GM12878 (cell line): Measurements from ENCODE around the gene CFAP299. TPM values are rescaled to one million over a fixed set of nuclear protein-coding genes. Genes with fewer than 3 reads are reported as not detected.

Source experiments
- ATAC-seq: fragments of 200-7000 bp; cut with Tn5 transposase; 3 replicates; pipeline ENCODE4 v1.9.1; 2020; ENCODE audit warnings: mild to moderate bottlenecking, moderate library complexity
- BruUV-seq: library from RNA; stranded (reverse); fragments of 400-500 nt; replicated peaks from 2 replicates; lab custom pipeline; 2021; lab: Mats Ljungman, UMichigan
- CTCF ChIA-PET: fragments of 300-600 bp; sonication (Branson Sonifier 250); formaldehyde crosslinking; extraction: SDS; loops from one replicate; lab custom pipeline; 2021; ENCODE audit warnings: inconsistent platforms; lab: Yijun Ruan, JAX
- POLR2A ChIA-PET: fragments of 350-600 bp; formaldehyde crosslinking; extraction: SDS; loops from one replicate; lab custom pipeline; 2021; ENCODE audit warnings: inconsistent platforms; lab: Charles Lee
- RAD21 ChIA-PET: fragments of 300-600 bp; sonication (Branson Sonifier 250); formaldehyde crosslinking; loops from one replicate; lab custom pipeline; 2023; ENCODE audit warnings: antibody characterized with exemption; ENCODE audit not compliant: unreplicated experiment; lab: Charles Lee
- SMC1A ChIA-PET: fragments of 300-600 bp; sonication (Branson Sonifier 250); formaldehyde crosslinking; loops from one replicate; lab custom pipeline; 2023; ENCODE audit not compliant: unreplicated experiment, uncharacterized antibody; lab: Charles Lee
- DNase-seq: peaks from one replicate; pipeline ENCODE4 v3.0.0-alpha.2; 2011; ENCODE audit warnings: low read depth, low spot score
- FAIRE-seq: peaks from 3 replicates; lab custom pipeline; 2011; peaks lifted over from hg19 to GRCh38; lab: Jason Lieb, UNC
- H2AFZ ChIP-seq: 2 replicates; pipeline ENCODE4 v1.6.0; 2011; ENCODE audit warnings: low read depth, low read length, control low read depth; ENCODE audit not compliant: control insufficient read depth
- H3K27ac ChIP-seq: 2 replicates; pipeline ENCODE4 v1.5.1; 2011; ENCODE audit warnings: control low read depth; ENCODE audit not compliant: control insufficient read depth, insufficient read depth
- H3K27me3 ChIP-seq, 2 experiments: replicated peaks in 1 of 2; 2 replicates each; pipeline versions ENCODE4 v1.6.0 to v1.6.1; 2011; ENCODE audit warnings: low read length in 1 of 2; ENCODE audit not compliant: control insufficient read depth in 2 of 2, insufficient read depth in 2 of 2
- H3K36me3 ChIP-seq, 2 experiments: 2 replicates each; pipeline ENCODE4 v1.5.1; 2011; ENCODE audit warnings: low read length in 1 of 2; ENCODE audit not compliant: control insufficient read depth in 2 of 2, insufficient read depth in 2 of 2
- H3K4me1 ChIP-seq: 2 replicates; pipeline ENCODE4 v1.6.1; 2011; ENCODE audit warnings: mild to moderate bottlenecking, low read length, moderate library complexity, mixed read lengths; ENCODE audit not compliant: control insufficient read depth, insufficient read depth
- H3K4me2 ChIP-seq: 2 replicates; pipeline ENCODE4 v1.6.0; 2011; ENCODE audit warnings: control low read depth; ENCODE audit not compliant: control insufficient read depth, insufficient read depth
- H3K4me3 ChIP-seq: fragments of 200-600 bp; sonication (generic); 2 replicates; pipeline ENCODE4 v1.5.1; 2016
- H3K79me2 ChIP-seq: 2 replicates; pipeline ENCODE4 v1.6.0; 2011; ENCODE audit warnings: low read length; ENCODE audit not compliant: control insufficient read depth, insufficient read depth
- H3K9ac ChIP-seq: 2 replicates; pipeline ENCODE4 v1.8.0; 2011; ENCODE audit warnings: low read length, control low read depth, mixed read lengths; ENCODE audit not compliant: control insufficient read depth, insufficient read depth
- H3K9me3 ChIP-seq: replicated peaks from 3 replicates; pipeline ENCODE4 v1.5.1; 2011; ENCODE audit warnings: mild to moderate bottlenecking, low read length; ENCODE audit not compliant: control insufficient read depth, insufficient read depth
- H4K20me1 ChIP-seq: 2 replicates; pipeline ENCODE4 v1.6.0; 2011; ENCODE audit not compliant: control insufficient read depth, insufficient read depth
- BRCA1 ChIP-seq: IDR thresholded peaks from 2 replicates; pipeline ENCODE4 v1.6.1; 2011; ENCODE audit warnings: low read depth, low read length, improper control_type of control experiment
- ESRRA ChIP-seq: IDR thresholded peaks from 2 replicates; pipeline ENCODE4 v1.6.1; 2012; ENCODE audit warnings: mild to moderate bottlenecking, low read length, improper control_type of control experiment
- FOXK2 ChIP-seq: fragments of 450-650 bp; IDR thresholded peaks from 2 replicates; pipeline ENCODE4 v1.6.1; 2017; ENCODE audit warnings: mild to moderate bottlenecking, moderate library complexity
- IRF4 ChIP-seq: IDR thresholded peaks from 2 replicates; pipeline ENCODE4 v1.6.1; 2011; ENCODE audit warnings: low read depth, low read length
- NFIC ChIP-seq: IDR thresholded peaks from 2 replicates; pipeline ENCODE4 v1.6.1; 2012; ENCODE audit warnings: low read depth, mild to moderate bottlenecking, inconsistent platforms, low read length, moderate library complexity
- POLR2AphosphoS2 ChIP-seq: IDR thresholded peaks from 2 replicates; pipeline ENCODE4 v1.6.1; 2011; ENCODE audit warnings: low read depth, mild to moderate bottlenecking, low read length, improper control_type of control experiment, moderate library complexity
- PRDM15 ChIP-seq: fragments of 450-650 bp; formaldehyde crosslinking; IDR thresholded peaks from 2 replicates; pipeline ENCODE4 v1.4.0; 2020; ENCODE audit warnings: mild to moderate bottlenecking, moderate library complexity
- RAD21 ChIP-seq: IDR thresholded peaks from 2 replicates; pipeline ENCODE4 v1.6.1; 2011; ENCODE audit warnings: mild to moderate bottlenecking, low read depth, low read length, moderate library complexity; ENCODE audit not compliant: insufficient read depth
- SPI1 ChIP-seq: IDR thresholded peaks from 2 replicates; pipeline ENCODE4 v1.6.1; 2011; ENCODE audit warnings: low read depth, mild to moderate bottlenecking, low read length, moderate library complexity, borderline replicate concordance; ENCODE audit not compliant: insufficient read depth
- SRF ChIP-seq, 2 experiments: IDR thresholded peaks; 2 replicates each; pipeline ENCODE4 v1.6.1; 2011; ENCODE audit warnings: low read depth in 2 of 2, low read length in 2 of 2, mild to moderate bottlenecking in 1 of 2, moderate library complexity in 1 of 2
- SUPT20H ChIP-seq: IDR thresholded peaks from 2 replicates; pipeline ENCODE4 v1.6.1; 2011; ENCODE audit warnings: low read depth, mild to moderate bottlenecking, low read length, moderate library complexity, borderline replicate concordance; ENCODE audit not compliant: control insufficient read depth
- WRNIP1 ChIP-seq: IDR thresholded peaks from 2 replicates; pipeline ENCODE4 v1.6.1; 2011; ENCODE audit warnings: low read depth, low read length, improper control_type of control experiment, borderline replicate concordance
- WGBS: methylation state at CpG from one replicate; pipeline ENCODE4 v1.1.6; 2016; ENCODE audit warnings: low lambda C conversion rate; ENCODE audit not compliant: insufficient replicate concordance, insufficient coverage; ENCODE audit errors: missing lambda C conversion rate; 5-methylcytosine and 5-hydroxymethylcytosine counted together
- in situ Hi-C: fragments of 300-500 bp; cut with MboI; formaldehyde crosslinking; loops from 9 replicates; pipeline ENCODE4 v1.14.3; 2018; ENCODE audit warnings: mixed read lengths
- intact Hi-C: fragments of 100-400 bp; cut with micrococcal nuclease; formaldehyde crosslinking; loops from one replicate; pipeline ENCODE4 v1.14.2; 2022; ENCODE audit not compliant: unreplicated experiment
- polyA plus RNA-seq, 11 experiments: library from polyadenylated mRNA; depleted of rRNA in 4 of 11; unstranded in 6 of 11; stranded (reverse) in 5 of 11; fragments of >200 nt; fragmentation: Nextera tagmentation in 4 of 11; fragmentation: Illumina TruSeq in 1 of 11; extraction: Ambion mirVana in 4 of 11; extraction: Trizol in 1 of 11; gene quantifications; 1 replicate in 1 of 11; 2 replicates in 10 of 11; pipeline versions ENCODE4 v1.2.1 to v1.2.3, GENCODE V29; 2011 to 2016; ENCODE audit warnings: inconsistent platforms in 2 of 11, missing spikeins in 2 of 11, low read depth in 1 of 11
- total RNA-seq, 4 experiments: library from RNA; depleted of rRNA in 3 of 4; stranded (reverse); fragments of >200 nt in 3 of 4; fragmentation: Illumina TruSeq in 1 of 4; extraction: Trizol in 1 of 4; gene quantifications; 2 replicates each; pipeline versions ENCODE4 v1.2.1 to v1.2.3, GENCODE V29; 2013 to 2021
- TF ChIP-seq, protein P1 (sequence below): fragments of 450-650 bp; IDR thresholded peaks from 2 replicates; pipeline ENCODE4 v1.6.1; 2017; ENCODE audit warnings: low read depth, mild to moderate bottlenecking, moderate library complexity
- TF ChIP-seq, protein P2 (sequence below): fragments of 450-650 bp; formaldehyde crosslinking; IDR thresholded peaks from 2 replicates; pipeline ENCODE4 v1.4.0; 2022; ENCODE audit warnings: mild to moderate bottlenecking, moderate library complexity
- TF ChIP-seq, protein P3 (sequence below): IDR thresholded peaks from 2 replicates; pipeline ENCODE4 v1.6.1; 2012; ENCODE audit warnings: low read depth, low read length, improper control_type of control experiment

Gene CFAP299
- total and polyA plus RNA-seq, 10 of the 15 experiments (the other 5 are each of a cell fraction or from before 2014, with no cell fraction given): 0.06 to 0.34 TPM; not detected in 8

GRCh38 chr4:80916770-80917169 is 581.2 kb downstream of the CFAP299 start:
- no peak for FAIRE-seq

More at GRCh38 chr4:80916770-80917169, 581.2 kb downstream of the CFAP299 start:
- Histone ChIP-seq H3K9ac (no peak overlapping the region), H2AFZ (no peak overlapping the region), H3K4me2 (no peak overlapping the region), H3K4me3 (no peak overlapping the region), H3K27me3 (no peaks in the 10 kb centered on the region), H3K79me2 (no peaks in the 10 kb centered on the region), H3K9me3 (no peaks in the 10 kb centered on the region; the same call in 2 of the 3 replicates), H3K4me1 (no peaks in the 10 kb centered on the region), H3K27ac (no peak overlapping the region), H3K36me3 (no peaks in the 10 kb centered on the region), H4K20me1 (no peaks in the 10 kb centered on the region)
- DNase-seq (no peak), ATAC-seq (no peak)
- TF ChIP-seq SUPT20H (no peak), ESRRA (no peak), BRCA1 (no peak), FOXK2 (no peak), RAD21 (no peak), NFIC (no peak), SRF (IDR thresholded peaks at IDR 0.05; ENCODE audit: low read depth in 2 of 2, low read length in 2 of 2) (no peak), POLR2AphosphoS2 (no peak), IRF4 (no peak), SPI1 (no peak), WRNIP1 (no peak), PRDM15 (CRISPR knock-in tag) (no peak)
- TF ChIP-seq, protein P1, sequence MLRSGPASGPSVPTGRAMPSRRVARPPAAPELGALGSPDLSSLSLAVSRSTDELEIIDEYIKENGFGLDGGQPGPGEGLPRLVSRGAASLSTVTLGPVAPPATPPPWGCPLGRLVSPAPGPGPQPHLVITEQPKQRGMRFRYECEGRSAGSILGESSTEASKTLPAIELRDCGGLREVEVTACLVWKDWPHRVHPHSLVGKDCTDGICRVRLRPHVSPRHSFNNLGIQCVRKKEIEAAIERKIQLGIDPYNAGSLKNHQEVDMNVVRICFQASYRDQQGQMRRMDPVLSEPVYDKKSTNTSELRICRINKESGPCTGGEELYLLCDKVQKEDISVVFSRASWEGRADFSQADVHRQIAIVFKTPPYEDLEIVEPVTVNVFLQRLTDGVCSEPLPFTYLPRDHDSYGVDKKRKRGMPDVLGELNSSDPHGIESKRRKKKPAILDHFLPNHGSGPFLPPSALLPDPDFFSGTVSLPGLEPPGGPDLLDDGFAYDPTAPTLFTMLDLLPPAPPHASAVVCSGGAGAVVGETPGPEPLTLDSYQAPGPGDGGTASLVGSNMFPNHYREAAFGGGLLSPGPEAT: no peak
- TF ChIP-seq, protein P2, sequence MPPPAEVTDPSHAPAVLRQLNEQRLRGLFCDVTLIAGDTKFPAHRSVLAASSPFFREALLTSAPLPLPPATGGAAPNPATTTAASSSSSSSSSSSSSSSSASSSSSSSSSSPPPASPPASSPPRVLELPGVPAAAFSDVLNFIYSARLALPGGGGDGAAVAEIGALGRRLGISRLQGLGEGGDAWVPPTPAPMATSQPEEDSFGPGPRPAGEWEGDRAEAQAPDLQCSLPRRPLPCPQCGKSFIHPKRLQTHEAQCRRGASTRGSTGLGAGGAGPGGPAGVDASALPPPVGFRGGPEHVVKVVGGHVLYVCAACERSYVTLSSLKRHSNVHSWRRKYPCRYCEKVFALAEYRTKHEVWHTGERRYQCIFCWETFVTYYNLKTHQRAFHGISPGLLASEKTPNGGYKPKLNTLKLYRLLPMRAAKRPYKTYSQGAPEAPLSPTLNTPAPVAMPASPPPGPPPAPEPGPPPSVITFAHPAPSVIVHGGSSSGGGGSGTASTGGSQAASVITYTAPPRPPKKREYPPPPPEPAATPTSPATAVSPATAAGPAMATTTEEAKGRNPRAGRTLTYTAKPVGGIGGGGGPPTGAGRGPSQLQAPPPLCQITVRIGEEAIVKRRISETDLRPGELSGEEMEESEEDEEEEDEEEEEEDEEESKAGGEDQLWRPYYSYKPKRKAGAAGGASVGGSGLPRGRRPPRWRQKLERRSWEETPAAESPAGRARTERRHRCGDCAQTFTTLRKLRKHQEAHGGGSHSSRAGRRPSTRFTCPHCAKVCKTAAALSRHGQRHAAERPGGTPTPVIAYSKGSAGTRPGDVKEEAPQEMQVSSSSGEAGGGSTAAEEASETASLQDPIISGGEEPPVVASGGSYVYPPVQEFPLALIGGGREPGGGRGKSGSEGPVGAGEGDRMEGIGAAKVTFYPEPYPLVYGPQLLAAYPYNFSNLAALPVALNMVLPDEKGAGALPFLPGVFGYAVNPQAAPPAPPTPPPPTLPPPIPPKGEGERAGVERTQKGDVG (CRISPR knock-in tag): no peak
- TF ChIP-seq, protein P3, sequence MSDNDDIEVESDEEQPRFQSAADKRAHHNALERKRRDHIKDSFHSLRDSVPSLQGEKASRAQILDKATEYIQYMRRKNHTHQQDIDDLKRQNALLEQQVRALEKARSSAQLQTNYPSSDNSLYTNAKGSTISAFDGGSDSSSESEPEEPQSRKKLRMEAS: no peak
- 85% methylated on average over 3 of the region's 3 CpGs for WGBS
- in situ Hi-C loops (no loop called here), intact Hi-C loops (no loop called here)
- ChIA-PET RAD21 (no interaction called here), SMC1A (interaction anchor here (0.6 to 1.1 kb wide), 3 partner anchors 10 to 320 kb away, joined by 3 read pairs; no protein-coding TSS in a partner anchor), CTCF (interaction anchor here (0.9 kb wide), 1 partner anchor 10 kb away, joined by 3 read pairs; no protein-coding TSS in a partner anchor), POLR2A (no interaction called here)
- no TSS peak for BruUV-seq
